K562 (cell line): ENCODE measurements around the gene HSD17B12. TPM values are rescaled to one million over a fixed set of nuclear protein-coding genes. Genes with fewer than 3 reads are reported as not detected.

ENCODE experiments used
- ASH1L ChIP-seq: fragments of 450-650 bp; IDR thresholded peaks from 2 replicates; pipeline ENCODE4 v1.6.1; 2018; ENCODE audit warnings: borderline replicate concordance, mild to moderate bottlenecking, low read depth; ENCODE audit not compliant: partially characterized antibody
- BCOR ChIP-seq: fragments of 450-650 bp; IDR thresholded peaks from 2 replicates; pipeline ENCODE4 v1.6.1; 2016
- CHD2 ChIP-seq: IDR thresholded peaks from 2 replicates; pipeline ENCODE4 v1.6.1; 2011; ENCODE audit warnings: low read depth, low read length
- CREB1 ChIP-seq, 2 experiments: sonication (generic) in 1 of 2; formaldehyde crosslinking in 1 of 2; IDR thresholded peaks; 2 replicates each; pipeline versions ENCODE4 v1.6.1 to v1.8.0; 2012 to 2022; ENCODE audit warnings: inconsistent platforms in 1 of 2, mild to moderate bottlenecking in 1 of 2, missing genetic modification reagents in 1 of 2, moderate library complexity in 1 of 2
- FOXK2 ChIP-seq, 2 experiments: fragments of 450-650 bp; IDR thresholded peaks in 1 of 2; conservative IDR thresholded peaks in 1 of 2; 2 replicates each; pipeline ENCODE4 v1.6.1; 2016; ENCODE audit warnings: low read depth in 2 of 2, mild to moderate bottlenecking in 1 of 2
- HDAC2 ChIP-seq: fragments of 450-650 bp; IDR thresholded peaks from 2 replicates; pipeline ENCODE4 v1.6.1; 2016; ENCODE audit warnings: mild to moderate bottlenecking
- NCOR1 ChIP-seq: fragments of 450-650 bp; IDR thresholded peaks from 2 replicates; pipeline ENCODE4 v1.6.1; 2016; ENCODE audit warnings: mild to moderate bottlenecking, moderate library complexity
- NR4A1 ChIP-seq, 2 experiments: fragments of 250-450 bp in 1 of 2; fragments of 450-650 bp in 1 of 2; sonication (Bioruptor Pico) in 1 of 2; IDR thresholded peaks; 2 replicates each; pipeline versions ENCODE4 v1.4.0 to v1.6.1; 2016 to 2020; ENCODE audit warnings: mild to moderate bottlenecking in 2 of 2, missing compliant biosample characterization in 1 of 2, missing genetic modification characterization in 1 of 2, moderate library complexity in 1 of 2
- PHB ChIP-seq: fragments of 250-450 bp; sonication (Bioruptor Pico); IDR thresholded peaks from 2 replicates; pipeline ENCODE4 v1.5.0; 2021
- POLR2AphosphoS5 ChIP-seq: IDR thresholded peaks from 2 replicates; pipeline ENCODE4 v1.6.1; 2011; ENCODE audit warnings: mild to moderate bottlenecking, low read depth, low read length, moderate library complexity; ENCODE audit not compliant: control insufficient read depth, insufficient read depth
- RAD51 ChIP-seq: fragments of 450-650 bp; IDR thresholded peaks from 2 replicates; pipeline ENCODE4 v1.7.1; 2016; ENCODE audit warnings: low read depth, mild to moderate bottlenecking, borderline replicate concordance
- SIN3B ChIP-seq: fragments of 450-650 bp; IDR thresholded peaks from 2 replicates; pipeline ENCODE4 v1.6.1; 2017; ENCODE audit warnings: low read depth, mild to moderate bottlenecking, moderate library complexity
- TEAD1 ChIP-seq, 2 experiments: fragments of 450-650 bp in 1 of 2; sonication (generic) in 1 of 2; formaldehyde crosslinking; IDR thresholded peaks; 2 replicates each; pipeline versions ENCODE4 v1.4.0 to v1.8.0; 2020 to 2022; ENCODE audit warnings: mild to moderate bottlenecking in 2 of 2, missing genetic modification reagents in 1 of 2
- ZFX ChIP-seq: sonication (generic); formaldehyde crosslinking; IDR thresholded peaks from 2 replicates; pipeline ENCODE4 v1.8.0; 2022; ENCODE audit warnings: mild to moderate bottlenecking, missing genetic modification reagents, moderate library complexity
- ZNF239 ChIP-seq: fragments of 250-450 bp; sonication (Bioruptor Pico); IDR thresholded peaks from 2 replicates; pipeline ENCODE4 v1.4.0; 2020; ENCODE audit warnings: mild to moderate bottlenecking
- ZNF778 ChIP-seq: fragments of 450-650 bp; formaldehyde crosslinking; IDR thresholded peaks from 2 replicates; pipeline ENCODE4 v1.4.0; 2020; ENCODE audit warnings: mild to moderate bottlenecking, moderate library complexity
- ZSCAN29 ChIP-seq: fragments of 450-650 bp; IDR thresholded peaks from 2 replicates; pipeline ENCODE4 v1.6.1; 2017
- polyA plus RNA-seq, 8 experiments: library from polyadenylated mRNA; depleted of rRNA in 4 of 8; stranded (reverse) in 5 of 8; unstranded in 3 of 8; fragments of >200 nt; fragmentation: Nextera tagmentation in 2 of 8; fragmentation: Illumina TruSeq in 1 of 8; extraction: Ambion mirVana in 2 of 8; extraction: Trizol in 1 of 8; gene quantifications; 2 replicates each; pipeline versions ENCODE4 v1.2.1 to v1.2.3, GENCODE V29; 2011 to 2014; ENCODE audit warnings: inconsistent platforms in 1 of 8, missing spikeins in 1 of 8
- total RNA-seq, 7 experiments: library from RNA; depleted of rRNA in 6 of 7; stranded (reverse); fragments of >200 nt in 6 of 7; fragmentation: Illumina TruSeq in 2 of 7; extraction: Trizol in 2 of 7; gene quantifications; 2 replicates each; pipeline versions ENCODE4 v1.2.1 to v1.2.3, GENCODE V29; 2011 to 2021; ENCODE audit warnings: low replicate concordance in 1 of 7
- TF ChIP-seq, protein P1 (sequence below): fragments of 450-650 bp; formaldehyde crosslinking; conservative IDR thresholded peaks from 2 replicates; pipeline ENCODE4 v1.4.0; 2022; ENCODE audit warnings: mild to moderate bottlenecking, missing genetic modification characterization
- TF ChIP-seq, protein P2 (sequence below): sonication (generic); IDR thresholded peaks from 2 replicates; pipeline ENCODE4 v1.6.1; 2016
- TF ChIP-seq, protein P3 (sequence below), 3 experiments: fragments of 200-800 bp in 1 of 3; fragments of 250-450 bp in 1 of 3; fragments of 450-650 bp in 1 of 3; sonication (Bioruptor Pico) in 1 of 3; sonication (Bioruptor generic) in 1 of 3; formaldehyde crosslinking in 1 of 3; IDR thresholded peaks; 2 replicates each; pipeline versions ENCODE4 v1.6.1 to v1.8.0; 2016 to 2022; ENCODE audit warnings: mild to moderate bottlenecking in 2 of 3, missing genetic modification characterization in 2 of 3, missing compliant biosample characterization in 1 of 3, moderate library complexity in 1 of 3
- TF ChIP-seq, protein P4 (sequence below), 2 experiments: fragments of 250-450 bp in 1 of 2; fragments of 450-650 bp in 1 of 2; sonication (Bioruptor Pico) in 1 of 2; IDR thresholded peaks; 2 replicates each; pipeline versions ENCODE4 v1.6.1 to v1.8.0; 2016 to 2021; ENCODE audit warnings: mild to moderate bottlenecking in 2 of 2, moderate library complexity in 2 of 2, missing compliant biosample characterization in 1 of 2, missing genetic modification characterization in 1 of 2

HSD17B12 gene
- total and polyA plus RNA-seq, 9 of the 15 experiments (the other 6 are each of a cell fraction or from before 2014, with no cell fraction given), result 9.1 to 34.5 (median 23.3) TPM

DNA sequence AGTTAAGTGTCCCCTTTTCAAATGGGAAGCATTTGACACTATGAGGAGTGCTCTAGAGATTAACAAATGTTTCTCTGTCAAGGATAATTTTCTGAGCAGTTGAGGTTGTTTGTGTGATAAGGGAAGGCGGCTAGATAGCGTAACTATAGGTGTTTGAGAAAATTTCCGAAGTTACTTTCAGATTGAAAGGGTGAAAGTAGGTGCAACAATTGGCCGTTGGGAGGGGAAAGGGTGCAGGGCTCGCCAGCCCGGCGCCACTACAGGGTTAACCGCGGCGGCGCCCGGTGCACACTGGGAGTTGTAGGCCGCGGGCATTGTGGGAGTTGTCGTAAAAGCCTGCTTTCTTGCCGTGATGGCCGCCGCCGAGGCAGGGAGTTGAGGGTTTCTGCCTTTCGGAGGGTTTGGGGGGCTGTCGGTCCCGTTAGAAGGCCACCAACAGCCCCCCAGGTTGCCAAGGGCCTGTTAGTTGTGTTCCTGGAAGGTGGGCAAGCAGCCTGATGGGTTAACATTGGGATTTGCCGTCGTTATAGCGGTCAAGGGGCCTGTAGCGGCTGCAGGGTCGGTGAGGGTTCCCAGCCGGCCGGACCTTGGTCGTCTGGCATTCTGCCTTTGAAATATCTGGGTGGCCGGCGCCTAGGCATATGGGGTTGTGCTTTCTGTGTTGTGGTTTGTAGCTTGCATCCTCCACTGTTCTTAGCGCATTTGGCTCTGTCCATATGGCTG lies 36.5 kb upstream of the HSD17B12 start (continued):
- no peak for TF ChIP-seq ZNF239
- TF ChIP-seq POLR2AphosphoS5, result peak; percentile 79
- TF ChIP-seq, protein P1, sequence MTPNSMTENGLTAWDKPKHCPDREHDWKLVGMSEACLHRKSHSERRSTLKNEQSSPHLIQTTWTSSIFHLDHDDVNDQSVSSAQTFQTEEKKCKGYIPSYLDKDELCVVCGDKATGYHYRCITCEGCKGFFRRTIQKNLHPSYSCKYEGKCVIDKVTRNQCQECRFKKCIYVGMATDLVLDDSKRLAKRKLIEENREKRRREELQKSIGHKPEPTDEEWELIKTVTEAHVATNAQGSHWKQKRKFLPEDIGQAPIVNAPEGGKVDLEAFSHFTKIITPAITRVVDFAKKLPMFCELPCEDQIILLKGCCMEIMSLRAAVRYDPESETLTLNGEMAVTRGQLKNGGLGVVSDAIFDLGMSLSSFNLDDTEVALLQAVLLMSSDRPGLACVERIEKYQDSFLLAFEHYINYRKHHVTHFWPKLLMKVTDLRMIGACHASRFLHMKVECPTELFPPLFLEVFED, result no peak
- peak in 1 of 2 experiments; percentile 50; a peak in 1 of 4 replicates for TF ChIP-seq TEAD1 (CRISPR knock-in tag; IDR thresholded peaks at IDR 0.05)
- TF ChIP-seq FOXK2 (conservative IDR thresholded peaks at IDR 0.05 in 1 of 2, IDR thresholded peaks at IDR 0.05 in 1 of 2; ENCODE audit: low read depth in 2 of 2), result peak in 1 of 2 experiments; percentile 18; a peak in 1 of 4 replicates
- TF ChIP-seq, protein P2, sequence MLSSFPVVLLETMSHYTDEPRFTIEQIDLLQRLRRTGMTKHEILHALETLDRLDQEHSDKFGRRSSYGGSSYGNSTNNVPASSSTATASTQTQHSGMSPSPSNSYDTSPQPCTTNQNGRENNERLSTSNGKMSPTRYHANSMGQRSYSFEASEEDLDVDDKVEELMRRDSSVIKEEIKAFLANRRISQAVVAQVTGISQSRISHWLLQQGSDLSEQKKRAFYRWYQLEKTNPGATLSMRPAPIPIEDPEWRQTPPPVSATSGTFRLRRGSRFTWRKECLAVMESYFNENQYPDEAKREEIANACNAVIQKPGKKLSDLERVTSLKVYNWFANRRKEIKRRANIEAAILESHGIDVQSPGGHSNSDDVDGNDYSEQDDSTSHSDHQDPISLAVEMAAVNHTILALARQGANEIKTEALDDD, result no peak
- TF ChIP-seq ZSCAN29, result no peak
- no peak for TF ChIP-seq PHB (CRISPR knock-in tag)
- no peak for TF ChIP-seq ZNF778
- no peak for TF ChIP-seq BCOR
- peak; percentile 23; the same call in 1 of the 2 replicates for TF ChIP-seq HDAC2
- 0 out of 2 replicates have a peak, but pooled peaks have one; percentile 18 for TF ChIP-seq CHD2
- TF ChIP-seq CREB1 (IDR thresholded peaks at IDR 0.05), result peak; percentile 55; the same call in 1 of the 2 replicates
- TF ChIP-seq CREB1 (CRISPR knock-in tag; IDR thresholded peaks at IDR 0.05), result no peak
- TF ChIP-seq NCOR1, result no peak
- peak; percentile 91 for TF ChIP-seq ZFX (CRISPR knock-in tag)
- no peak for TF ChIP-seq NR4A1 (CRISPR knock-in tag; IDR thresholded peaks at IDR 0.05)
- TF ChIP-seq NR4A1 (tag; IDR thresholded peaks at IDR 0.05), result peak; percentile 54; the same call in 1 of the 2 replicates
- no peak for TF ChIP-seq RAD51
- peak; percentile 97 for TF ChIP-seq SIN3B
- TF ChIP-seq, protein P3, sequence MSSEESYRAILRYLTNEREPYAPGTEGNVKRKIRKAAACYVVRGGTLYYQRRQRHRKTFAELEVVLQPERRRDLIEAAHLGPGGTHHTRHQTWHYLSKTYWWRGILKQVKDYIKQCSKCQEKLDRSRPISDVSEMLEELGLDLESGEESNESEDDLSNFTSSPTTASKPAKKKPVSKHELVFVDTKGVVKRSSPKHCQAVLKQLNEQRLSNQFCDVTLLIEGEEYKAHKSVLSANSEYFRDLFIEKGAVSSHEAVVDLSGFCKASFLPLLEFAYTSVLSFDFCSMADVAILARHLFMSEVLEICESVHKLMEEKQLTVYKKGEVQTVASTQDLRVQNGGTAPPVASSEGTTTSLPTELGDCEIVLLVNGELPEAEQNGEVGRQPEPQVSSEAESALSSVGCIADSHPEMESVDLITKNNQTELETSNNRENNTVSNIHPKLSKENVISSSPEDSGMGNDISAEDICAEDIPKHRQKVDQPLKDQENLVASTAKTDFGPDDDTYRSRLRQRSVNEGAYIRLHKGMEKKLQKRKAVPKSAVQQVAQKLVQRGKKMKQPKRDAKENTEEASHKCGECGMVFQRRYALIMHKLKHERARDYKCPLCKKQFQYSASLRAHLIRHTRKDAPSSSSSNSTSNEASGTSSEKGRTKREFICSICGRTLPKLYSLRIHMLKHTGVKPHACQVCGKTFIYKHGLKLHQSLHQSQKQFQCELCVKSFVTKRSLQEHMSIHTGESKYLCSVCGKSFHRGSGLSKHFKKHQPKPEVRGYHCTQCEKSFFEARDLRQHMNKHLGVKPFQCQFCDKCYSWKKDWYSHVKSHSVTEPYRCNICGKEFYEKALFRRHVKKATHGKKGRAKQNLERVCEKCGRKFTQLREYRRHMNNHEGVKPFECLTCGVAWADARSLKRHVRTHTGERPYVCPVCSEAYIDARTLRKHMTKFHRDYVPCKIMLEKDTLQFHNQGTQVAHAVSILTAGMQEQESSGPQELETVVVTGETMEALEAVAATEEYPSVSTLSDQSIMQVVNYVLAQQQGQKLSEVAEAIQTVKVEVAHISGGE (CRISPR knock-in tag; IDR thresholded peaks at IDR 0.05), result peak in 1 of 3 experiments; percentile 61; a peak in 1 of 6 replicates
- peak; percentile 3 for TF ChIP-seq ASH1L
- TF ChIP-seq, protein P4, sequence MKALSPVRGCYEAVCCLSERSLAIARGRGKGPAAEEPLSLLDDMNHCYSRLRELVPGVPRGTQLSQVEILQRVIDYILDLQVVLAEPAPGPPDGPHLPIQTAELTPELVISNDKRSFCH (CRISPR knock-in tag; IDR thresholded peaks at IDR 0.05), result no peak
- TF ChIP-seq, protein P4 (tag; IDR thresholded peaks at IDR 0.05), result peak; percentile 38; the same call in 1 of the 2 replicates
